ENCODE measurements around the gene C1orf50.
A peak's percentile ranks its signal among the peaks of the same experiment; 100 is the strongest.
"Not testable (repeated sequence)": the region's sequence is repeated elsewhere in the genome, so short reads cannot be mapped to it uniquely, and the experiment has no call there.

The C1orf50 gene

DNA sequence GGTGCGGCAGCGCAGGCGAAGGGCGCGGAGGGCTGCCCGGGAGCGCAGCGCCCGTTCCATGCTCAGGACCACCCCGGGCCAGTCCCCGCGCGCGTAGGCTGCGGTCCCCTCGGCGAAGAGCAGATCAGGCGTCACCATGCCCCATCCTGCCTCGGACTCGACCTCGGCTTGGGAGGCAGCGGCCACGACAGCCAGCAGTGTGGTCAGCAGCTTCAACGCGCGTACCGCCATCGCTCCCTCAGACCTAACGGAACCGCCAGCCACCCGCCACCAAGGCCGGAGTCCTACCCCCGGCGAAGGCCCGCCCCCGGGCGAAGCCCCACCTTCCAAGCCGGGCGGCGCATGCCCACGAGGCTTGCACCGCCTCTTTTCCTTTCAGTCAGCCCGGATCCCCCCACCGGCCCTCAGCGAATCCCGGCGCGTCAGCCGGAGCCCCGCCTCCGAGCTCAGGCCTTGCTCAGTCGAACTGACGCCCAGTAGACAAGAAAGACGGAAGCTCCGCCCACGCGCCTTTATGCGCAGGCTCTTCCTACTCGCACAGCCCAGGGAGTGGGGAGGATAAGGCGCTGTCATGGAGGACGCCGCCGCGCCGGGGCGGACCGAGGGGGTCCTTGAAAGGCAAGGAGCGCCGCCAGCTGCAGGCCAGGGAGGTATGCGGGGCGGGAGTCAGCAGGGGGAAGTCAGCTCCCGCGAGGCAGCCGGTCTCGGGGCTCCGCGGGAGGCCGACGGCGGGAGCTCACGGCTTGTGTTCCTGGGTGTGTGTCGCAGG is at the start of gene C1orf50, which contains the start of gene P3H1:
Gene C1orf50 (plus strand): TSS at position 509 of the 769 bp plus-strand sequence. CDS start 63 bp downstream, at position 572.
Gene P3H1 (minus strand): TSS at position 288 of the 769 bp plus-strand sequence. CDS start 57 bp downstream, at position 231.
- DNase-seq = peak; percentile 96

DNA sequence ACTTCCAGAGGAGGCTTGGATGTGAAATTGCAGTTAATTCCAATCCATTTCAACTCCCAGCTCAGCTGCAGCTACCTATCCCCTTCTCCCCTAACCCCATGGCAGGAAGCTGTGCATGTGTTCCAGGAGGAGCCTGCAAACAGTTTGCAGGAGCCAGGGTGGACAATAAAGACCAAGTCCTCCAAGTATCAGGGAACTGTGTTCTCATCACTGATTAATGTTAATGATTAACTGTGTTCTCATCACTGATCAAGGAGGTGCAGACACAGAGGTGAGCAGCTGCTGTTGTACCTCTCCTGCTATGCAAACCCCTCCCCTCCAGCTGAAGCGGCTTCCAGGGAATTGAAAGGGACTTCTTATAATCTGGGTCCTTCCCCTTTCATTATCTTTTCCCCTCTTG is 46.2 kb upstream of the C1orf50 start:
- no peak for DNase-seq

- DNase-seq = no peak
Measured at GRCh38 chr1:42721926-42722325, 45.1 kb upstream of the C1orf50 start.

GRCh38 chr1:42722403-42722802 is 44.6 kb upstream of the C1orf50 start:
- not testable (repeated sequence) for DNase-seq

DNA sequence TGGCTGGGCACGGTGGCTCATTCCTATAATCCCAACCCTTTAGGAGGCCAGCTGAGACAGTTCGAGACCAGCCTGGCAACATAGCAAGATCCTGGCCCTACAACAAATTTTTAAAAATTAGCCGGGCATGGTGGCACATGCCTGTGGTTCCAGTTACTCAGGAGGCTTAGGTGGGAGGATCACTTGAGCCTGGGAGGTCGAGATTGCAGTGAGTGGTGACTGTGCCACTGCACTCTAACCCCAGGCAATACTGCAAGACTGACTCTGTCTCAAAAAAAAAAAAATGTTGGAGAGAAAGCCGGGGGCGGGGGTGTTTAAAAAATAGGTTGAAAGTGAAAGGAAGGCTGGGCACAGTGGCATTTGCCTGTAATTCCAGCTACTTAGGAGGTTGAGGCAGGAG is 43.5 kb upstream of the C1orf50 start:
- DNase-seq = no peak

DNA sequence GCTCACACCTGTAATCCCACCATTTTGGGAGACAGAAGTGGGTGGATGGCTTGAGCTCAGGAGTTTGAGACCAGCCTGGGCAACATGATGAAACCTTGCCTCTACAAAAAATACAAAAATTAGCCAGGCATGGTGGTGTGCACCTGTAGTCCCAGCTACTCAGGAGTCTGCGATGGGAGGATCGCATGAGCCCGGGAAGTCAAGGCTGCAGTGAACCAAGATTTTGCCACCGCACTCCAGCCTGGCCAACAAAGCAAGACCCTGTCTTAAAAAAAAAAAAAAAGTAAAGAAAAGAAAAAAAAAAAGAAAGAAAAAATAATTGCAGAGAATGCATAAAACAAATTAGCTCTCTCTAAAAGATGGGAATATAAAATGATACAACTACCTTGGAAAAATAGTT is 41.2 kb upstream of the C1orf50 start:
- DNase-seq = not testable (repeated sequence)

DNA sequence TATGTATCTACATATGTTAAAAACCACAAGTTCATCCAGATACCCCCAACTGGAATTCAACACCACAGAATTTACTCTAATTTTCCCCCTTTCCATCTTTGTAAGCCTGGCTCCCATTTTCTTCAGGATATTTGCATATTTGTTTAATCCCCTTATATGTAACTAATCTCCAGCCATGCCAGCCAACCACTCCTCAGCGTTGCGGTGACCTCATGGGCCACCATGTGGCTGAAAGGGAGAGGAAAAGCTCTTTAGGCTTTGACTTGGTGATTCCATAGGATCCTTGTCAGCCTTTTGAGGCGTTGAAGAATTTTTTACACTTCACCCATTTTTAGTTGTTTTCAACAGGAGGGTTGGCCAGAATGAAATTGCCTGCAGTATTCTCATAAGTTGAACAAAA is 37.0 kb upstream of the C1orf50 start:
- no peak for DNase-seq

GRCh38 chr1:42730988-42731387 is 36.1 kb upstream of the C1orf50 start:
- DNase-seq = no peak

GRCh38 chr1:42731585-42731984 is 35.5 kb upstream of the C1orf50 start:
- no peak for DNase-seq

DNA sequence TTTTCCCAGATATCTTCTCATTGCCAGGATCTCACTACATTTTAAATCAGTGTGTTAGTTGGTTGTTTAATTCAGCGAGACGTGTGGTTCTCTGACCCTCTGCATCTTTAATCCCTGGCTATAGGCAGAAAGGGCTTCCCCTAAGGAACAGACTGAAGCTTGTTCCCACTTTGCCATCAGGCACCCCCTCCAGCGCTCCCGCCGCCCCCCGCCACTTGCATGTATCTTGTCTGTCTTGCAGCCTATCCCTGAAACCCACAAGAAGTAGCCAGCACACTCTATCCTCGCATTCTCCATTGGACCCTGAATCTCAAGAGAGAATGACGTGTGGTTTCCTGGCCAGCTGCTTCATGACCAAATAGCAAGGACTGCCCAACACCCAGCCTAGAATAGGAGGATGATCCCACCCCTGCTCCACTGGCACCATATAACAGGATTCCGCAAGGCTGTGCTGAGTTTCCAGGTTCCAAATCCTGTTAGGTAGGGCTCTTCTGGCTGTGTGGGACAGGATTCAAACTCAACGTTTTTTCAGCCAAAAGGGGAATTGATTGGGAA is 34.8 kb upstream of the C1orf50 start:
- no peak for DNase-seq

DNA sequence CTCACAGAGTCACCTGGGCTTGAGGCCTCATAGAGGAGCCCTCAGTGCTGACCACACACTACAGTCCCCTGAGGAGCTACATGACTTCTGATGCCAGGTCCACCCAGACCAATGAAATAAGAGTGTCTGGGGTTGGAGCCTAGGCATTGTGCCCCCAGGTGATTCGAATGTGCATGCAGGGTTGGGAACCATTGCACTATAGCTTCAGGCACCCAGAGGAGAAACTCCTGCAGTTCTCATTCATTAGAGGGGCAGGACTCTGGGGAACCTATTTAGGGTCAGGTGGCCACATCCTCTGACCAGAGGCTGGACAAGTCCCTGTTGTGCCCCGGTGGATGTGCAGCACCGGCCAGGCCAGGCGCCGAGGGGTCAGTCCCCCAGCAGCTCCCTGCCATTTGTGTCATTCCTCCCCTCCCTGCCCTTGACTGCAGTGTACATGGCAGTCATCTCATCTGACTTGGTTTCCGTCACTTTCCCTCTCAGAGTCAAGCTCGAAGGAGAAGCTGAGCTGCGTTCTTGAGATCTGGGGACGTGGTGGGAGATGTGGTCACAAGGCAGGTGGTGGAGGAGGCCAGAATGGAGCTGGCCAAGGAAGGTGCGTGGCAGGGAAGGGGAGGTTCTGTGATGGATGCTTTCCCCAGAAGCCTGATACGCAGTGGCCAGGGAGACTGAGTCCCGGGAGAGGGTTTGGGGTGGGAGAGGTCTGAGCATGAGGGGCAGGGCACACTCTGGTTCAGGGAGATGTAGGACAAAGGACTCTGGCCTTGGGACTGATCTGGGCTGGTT is 33.4 kb upstream of the C1orf50 start:
- DNase-seq = no peak

- no peak for DNase-seq
Measured at GRCh38 chr1:42734201-42735035, 32.6 kb upstream of the C1orf50 start.

DNA sequence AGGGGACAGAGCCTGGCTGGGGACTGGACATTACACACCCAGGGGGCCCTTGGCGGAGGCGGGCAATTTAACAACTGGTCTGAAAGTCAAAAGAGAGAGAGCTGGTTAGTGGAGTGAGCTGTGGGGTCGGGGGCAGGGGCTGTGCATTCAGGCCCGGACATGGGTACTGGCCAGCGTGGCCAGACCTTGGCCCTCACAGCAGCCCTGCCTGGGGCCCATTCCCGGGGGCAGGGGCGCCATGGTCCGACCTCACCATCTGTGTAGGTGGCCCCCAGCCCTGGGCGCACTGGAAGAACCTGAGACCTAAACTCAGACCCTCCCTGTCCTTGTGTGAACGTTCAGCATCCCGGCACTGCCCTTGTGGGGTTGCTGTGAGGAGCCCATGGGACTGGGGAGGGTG is 32.0 kb upstream of the C1orf50 start:
- DNase-seq = no peak

DNA sequence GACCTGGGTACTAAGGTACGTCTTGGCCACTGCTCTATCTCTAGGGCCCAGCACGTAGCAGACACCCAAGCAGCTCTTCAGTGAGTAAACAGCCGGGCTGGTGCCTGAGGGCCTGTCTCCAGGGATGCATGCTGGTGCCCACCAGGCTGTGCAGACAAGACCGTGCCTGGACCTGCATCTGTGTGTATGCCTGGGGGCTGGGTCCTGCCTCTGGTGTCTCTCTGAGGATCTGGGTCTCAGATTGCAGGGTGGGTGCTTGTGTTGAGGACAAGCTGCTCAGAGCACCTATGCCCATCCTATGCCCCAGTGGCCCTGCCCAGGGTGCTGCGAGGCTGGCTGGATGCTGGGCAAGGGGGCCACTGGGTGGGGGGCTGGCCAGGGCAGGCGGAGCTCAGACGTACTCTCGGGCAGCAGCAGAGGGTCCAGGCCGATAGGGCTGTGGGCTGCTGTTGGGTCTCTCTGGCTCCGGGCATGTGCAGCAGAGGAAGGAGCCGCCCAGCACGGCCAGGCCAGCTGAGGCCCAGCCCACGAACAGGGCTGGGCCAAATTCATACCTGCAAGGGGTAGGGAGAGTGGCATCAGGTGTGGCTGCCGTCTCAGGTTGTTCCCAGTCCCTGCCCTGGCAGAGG is 31.5 kb upstream of the C1orf50 start:
- no peak for DNase-seq

- DNase-seq = no peak
Measured at GRCh38 chr1:42736152-42736551, 30.9 kb upstream of the C1orf50 start.

GRCh38 chr1:42736571-42737200 is 30.4 kb upstream of the C1orf50 start:
- DNase-seq = no peak

GRCh38 chr1:42737257-42737656 is 29.8 kb upstream of the C1orf50 start:
- peak; percentile 7 for DNase-seq

GRCh38 chr1:42737986-42738677 is 28.9 kb upstream of the C1orf50 start:
- DNase-seq = no peak

DNA sequence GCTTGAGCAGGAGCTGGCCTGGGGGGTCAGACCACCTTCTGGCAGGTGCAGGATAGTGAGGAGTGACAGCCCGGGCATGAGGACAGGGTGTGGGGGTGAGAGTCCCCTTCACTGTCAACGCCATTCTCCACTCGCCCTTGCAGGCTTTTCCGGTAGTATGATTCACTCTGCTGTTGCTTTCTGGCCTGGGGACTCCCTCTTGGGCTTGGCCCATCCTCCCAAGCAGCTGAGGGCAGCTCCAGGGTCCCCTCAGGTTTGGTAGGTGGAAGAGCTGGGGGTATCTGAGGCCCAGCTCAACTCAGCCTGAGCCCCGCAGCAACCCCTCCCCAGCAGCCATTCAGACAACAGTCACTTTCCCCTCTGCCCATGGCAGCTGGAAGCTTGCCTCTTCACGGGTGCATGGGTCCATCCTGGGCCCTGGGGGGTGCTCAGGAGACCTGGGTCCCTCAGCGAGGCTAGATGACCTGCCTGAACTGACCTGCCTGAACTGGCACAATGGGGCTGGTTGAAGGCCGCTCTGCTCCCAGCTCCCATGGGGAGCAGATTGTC is 28.3 kb upstream of the C1orf50 start:
- no peak for DNase-seq

DNA sequence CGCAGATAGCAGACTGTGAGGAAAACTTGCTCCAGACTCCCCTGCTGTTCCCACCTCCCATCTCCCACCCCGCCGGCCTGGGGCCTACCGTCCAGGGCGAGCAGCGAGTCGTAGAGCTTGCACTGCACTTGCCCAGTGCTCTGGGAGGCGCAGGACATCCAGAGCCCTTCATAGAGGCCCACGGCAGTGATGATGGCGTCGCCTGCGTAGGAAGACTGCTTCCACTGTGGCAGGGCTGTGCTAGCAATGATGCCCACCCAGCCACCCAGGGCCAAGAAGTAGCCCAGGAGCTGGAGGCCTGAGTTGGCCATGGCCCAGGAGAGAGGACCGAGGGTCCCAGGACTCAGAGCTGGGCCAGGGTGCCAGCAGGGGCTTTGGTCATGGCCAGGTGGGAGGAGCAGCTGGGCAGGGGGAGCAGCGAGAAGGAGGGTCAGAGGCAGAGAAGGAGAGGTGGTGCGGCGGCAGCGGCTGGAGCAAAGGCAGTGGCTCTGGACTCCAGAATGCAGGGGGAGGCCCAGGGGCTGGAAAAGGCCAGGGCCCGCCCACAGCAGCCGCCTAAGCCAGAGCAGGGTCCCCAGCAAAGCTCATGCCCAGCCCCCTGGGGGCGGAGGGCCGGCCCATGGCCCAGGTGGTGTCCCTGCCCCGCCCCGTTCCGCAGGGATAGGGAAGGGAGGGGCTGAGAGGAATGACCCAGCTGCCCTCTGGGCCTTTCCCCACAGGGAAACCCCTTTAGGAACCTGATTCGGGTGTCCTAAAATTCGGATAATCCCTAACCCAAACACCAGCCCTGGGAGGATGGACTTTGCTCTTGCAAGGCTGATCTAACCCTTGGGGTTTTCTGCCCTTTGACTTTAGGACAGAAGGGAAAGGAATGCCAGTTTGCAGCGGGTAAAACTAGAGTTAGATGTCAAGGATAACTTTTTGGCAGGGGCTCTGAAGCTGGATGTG is 27.0 kb upstream of the C1orf50 start, which contains the start of gene CLDN19:
Gene CLDN19 (minus strand): TSS at position 484 of the 948 bp plus-strand sequence. CDS start 173 bp downstream, at position 311.
- DNase-seq = no peak
